Right lobe of liver (tissue), 4 donors: ENCODE data around the gene DYNLL1.

Experiments used
- CTCF ChIP-seq, 4 donors: fragments of 200-600 bp in 3 of 4; fragments of 450-650 bp in 1 of 4; IDR thresholded peaks; one replicate each; pipeline versions ENCODE4 v1.5.1 to v1.8.0; 2016 to 2022; ENCODE audit warnings: antibody characterized with exemption in 4 of 4, mild to moderate bottlenecking in 2 of 4
- POLR2A ChIP-seq: fragments of 450-650 bp; IDR thresholded peaks from one replicate; pipeline ENCODE4 v1.6.1; 2017; ENCODE audit warnings: antibody characterized with exemption, mild to moderate bottlenecking
- donor health status: DM: no; HTN: no; CAD: no.
- donor health status: DM: no; HTN: no; CAD: no.
- donor health status: DM: no; HTN: yes; CAD: no.

GRCh38 chr12:120457133-120457532 is 38.8 kb upstream of the DYNLL1 start:
- TF ChIP-seq CTCF (IDR thresholded peaks at IDR 0.05) (peak in 1 of 4 donors; percentile 14), POLR2A (no peak)
